ENCODE data around the gene TRPC1.

The TRPC1 gene

DNA sequence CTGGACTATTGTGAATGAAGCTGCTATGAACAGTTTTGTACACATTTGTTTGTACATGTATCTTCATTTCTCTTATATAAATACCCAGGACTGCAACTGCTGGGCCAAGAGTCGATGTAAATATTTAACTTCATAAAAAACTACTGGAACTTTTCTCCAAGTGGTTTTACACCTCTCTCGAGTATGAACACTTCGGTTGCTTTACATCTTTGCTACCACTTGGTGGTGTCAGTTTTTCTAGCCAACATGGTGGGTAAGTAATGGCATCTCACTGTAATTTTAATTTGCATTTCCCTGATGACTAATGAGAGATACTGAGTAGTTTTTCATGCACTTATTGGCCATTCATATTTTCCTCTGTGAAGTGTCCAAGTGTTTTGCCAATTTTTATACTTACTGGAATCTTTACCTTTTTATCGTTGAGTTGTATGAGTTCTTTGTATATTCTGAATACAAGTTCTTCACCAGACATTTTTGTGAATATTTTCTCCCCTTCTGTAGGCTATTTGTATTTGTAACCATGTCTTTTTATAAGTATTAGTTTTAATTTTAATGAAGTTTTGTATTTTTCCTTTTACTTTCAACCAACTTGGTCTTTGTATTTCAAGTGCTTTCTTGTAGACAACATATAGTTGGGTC is 120.6 kb downstream of the TRPC1 start:
- no peak for DNase-seq (ENCODE audit: low read depth)

DNA sequence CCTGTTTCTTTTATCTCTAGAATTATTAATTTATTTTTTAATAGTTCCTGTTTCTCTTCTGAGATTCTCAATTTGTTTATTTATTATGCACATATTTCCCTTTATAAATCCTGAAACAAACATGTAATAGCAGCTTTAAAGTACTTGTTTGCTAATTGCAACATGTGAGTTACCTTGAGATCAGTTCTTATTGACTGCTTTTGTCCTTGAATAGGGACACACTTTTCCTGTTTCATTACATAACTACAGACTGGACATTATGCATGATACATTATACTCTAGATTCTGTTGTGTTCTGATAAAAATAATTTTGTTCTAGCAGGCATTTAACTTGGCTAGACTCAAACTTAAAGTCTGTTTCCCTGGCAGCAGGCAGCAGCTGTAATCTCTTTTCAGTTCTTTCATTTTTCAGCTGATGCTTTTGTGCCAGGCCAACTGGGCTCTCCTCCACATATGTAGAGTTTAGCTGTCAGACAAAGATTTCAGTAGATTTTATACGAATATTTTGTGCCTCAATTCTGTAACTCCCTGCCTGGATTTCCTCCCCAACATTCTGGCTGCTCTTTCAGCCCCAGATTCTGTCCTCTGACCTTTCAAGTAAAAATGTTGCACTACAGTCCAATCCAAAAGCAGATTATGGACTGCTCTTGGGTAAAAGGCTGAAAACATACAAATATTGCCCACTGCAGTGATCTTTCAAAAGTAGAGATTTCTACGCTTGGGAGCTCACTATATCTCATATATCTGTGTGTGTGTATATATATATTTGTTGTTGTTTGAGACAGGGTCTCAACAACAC is 123.1 kb downstream of the TRPC1 start:
- no peak for DNase-seq (ENCODE audit: low read depth)

DNA sequence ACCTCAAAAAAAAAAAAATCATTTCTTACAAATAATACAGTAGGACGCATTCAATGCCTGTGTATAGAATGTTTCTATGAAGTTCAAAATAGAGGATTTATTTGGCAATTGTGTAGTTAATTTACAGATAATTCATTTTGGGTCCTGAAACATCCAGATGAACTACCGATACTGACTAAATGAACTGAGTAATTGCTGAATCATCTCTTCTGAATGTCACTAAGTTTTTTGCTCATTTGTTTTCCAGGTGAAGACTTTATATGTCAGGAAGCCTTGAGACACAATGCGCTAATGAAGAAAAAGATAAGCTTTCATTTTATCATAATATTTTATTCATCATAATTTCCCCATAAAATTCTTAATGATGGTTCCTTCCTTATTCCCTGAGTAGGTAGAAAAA is 125.3 kb downstream of the TRPC1 start:
- DNase-seq (ENCODE audit: low read depth) = no peak

DNA sequence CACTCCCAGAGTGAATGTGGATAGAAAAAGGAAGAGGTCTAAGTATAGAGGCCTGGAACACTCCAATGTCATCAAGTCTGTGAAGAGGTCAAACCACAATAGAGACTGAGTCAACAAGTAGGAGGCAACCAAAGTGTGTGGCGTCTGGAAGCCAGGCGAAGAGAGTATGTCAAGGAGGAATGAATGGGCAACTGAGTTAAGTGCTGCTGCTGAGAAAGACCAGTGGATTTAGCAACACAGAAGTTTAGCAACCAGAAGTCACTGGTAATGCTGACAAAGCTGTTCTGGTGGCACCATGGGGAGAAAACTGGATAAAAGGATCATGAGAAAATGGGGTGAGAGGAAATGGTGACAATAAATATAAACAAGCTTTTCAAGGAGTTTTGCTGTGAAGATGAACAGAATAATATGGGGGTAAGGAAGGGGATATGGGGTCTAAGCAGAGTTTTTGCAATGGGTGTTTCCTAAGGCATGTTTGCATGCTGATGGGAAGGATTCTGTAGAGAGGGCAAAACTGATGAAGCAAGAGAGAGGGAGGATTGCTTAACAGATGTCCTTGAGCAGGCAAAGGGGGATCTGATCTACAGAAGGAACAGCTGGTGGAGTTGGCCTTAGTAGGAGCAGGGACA is 126.7 kb downstream of the TRPC1 start:
- no peak for DNase-seq (ENCODE audit: low read depth)

DNA sequence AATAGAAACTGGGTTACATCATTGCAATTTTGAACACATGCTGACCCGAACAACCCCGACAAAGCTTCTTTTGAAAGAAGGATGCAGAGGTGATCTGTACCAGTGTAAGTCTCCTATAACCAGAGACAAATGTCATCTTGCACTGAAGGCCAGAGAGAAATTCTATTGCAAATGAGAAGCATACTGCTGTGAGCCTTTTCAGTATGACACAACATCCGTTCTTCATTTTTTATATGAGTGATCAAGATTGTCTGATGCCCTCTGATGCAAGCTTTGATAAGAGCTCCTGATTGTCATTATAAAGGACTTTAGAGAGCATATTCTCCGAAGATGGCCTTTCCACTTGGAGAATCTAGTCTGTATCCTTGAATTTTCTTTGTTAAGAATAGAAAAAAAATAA is 128.2 kb downstream of the TRPC1 start:
- no peak for DNase-seq (ENCODE audit: low read depth)

DNA sequence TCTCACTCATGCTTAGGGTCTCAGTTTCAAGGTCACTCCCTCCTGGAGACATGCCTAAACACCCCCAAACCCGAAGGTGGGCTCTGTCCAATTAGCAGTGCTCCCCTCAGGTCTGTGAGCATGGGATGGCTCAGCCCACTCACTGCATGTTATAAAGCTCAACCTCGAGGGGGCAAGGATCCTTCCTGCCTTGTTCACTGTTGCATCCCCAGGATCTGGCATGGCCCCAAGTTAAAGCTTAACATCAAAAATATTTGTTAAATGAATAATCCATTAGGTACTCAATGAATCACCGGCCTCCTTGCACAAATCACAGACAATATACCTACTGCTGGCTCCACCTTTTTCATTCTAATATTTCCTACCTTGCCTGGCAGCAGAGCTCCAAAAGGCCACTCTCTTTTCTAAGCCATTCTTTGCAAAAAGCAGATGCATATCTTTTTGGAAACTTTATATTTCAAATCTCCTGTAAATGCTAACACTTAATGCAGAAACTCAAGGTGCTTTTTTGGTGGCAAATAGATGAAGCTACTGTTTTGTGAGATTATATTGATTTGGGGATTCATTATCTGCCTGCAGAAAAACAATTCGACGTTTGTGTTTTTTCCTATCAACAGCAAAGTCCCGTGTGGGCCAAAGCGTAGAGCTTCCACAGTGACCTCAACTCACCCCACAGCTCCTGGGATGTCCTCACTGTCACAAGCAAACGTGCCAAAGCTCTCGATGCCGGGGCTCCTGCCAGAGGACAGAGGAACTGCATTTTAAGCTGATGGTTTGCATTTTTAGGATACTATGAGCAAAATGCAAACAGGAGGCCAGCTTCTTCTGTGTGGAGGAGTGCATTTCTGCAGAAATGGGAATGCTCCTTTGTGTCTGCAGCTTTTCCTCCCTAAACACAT is 129.7 kb downstream of the TRPC1 start:
- DNase-seq (ENCODE audit: low read depth) = no peak

DNA sequence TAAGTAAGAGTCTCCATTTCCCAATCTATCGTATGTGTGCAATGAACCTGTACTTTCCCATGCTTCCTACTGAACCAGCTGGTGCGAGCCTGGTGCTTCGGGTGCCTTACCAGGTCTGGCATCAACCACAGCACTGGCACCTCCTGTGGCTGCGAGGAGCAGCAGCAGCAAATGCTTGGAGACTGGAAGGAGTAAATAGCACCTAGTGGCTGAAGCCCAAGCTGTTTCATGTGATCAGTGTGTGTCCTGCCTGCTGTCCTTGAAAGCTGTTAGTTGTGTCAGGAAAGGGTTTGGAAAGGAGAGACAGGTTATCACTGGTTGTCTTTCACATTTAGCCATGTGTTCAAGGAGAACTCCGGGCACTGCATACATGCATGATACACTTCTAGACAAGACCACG is 133.2 kb downstream of the TRPC1 start:
- DNase-seq (ENCODE audit: low read depth) = no peak
